Gastroesophageal sphincter (tissue), 4 donors: ENCODE results near the gene ARMH2. TPM values are rescaled to one million over a fixed set of nuclear protein-coding genes. Genes with fewer than 3 reads are reported as not detected.

Source experiments
- ATAC-seq: fragments of 150-250 bp; one replicate; pipeline ENCODE4 v1.9.1; 2016; ENCODE audit warnings: mild to moderate bottlenecking, moderate library complexity
- H3K27ac ChIP-seq, 4 donors: fragments of 200-600 bp; sonication (generic) in 3 of 4; 1 replicate in 3 of 4; 2 replicates in 1 of 4; pipeline ENCODE4 v1.5.1; 2016 to 2019
- H3K27me3 ChIP-seq: fragments of 200-600 bp; sonication (generic); one replicate; pipeline ENCODE4 v1.5.1; 2019
- H3K36me3 ChIP-seq, 2 donors: fragments of 200-600 bp; sonication (generic); one replicate each; pipeline ENCODE4 v1.5.1; 2019; ENCODE audit warnings: control low read depth in 1 of 2
- H3K4me1 ChIP-seq, 3 donors: fragments of 200-600 bp; sonication (generic); 1 replicate in 2 of 3; 2 replicates in 1 of 3; pipeline ENCODE4 v1.5.1; 2016 to 2019; ENCODE audit warnings: control low read depth in 2 of 3
- H3K4me3 ChIP-seq, 2 donors: fragments of 200-600 bp; sonication (generic); one replicate each; pipeline ENCODE4 v1.5.1; 2019; ENCODE audit warnings: mild to moderate bottlenecking in 1 of 2, moderate library complexity in 1 of 2
- H3K9me3 ChIP-seq, 3 donors: fragments of 200-600 bp; sonication (generic); one replicate each; pipeline ENCODE4 v1.5.1; 2017 to 2019; ENCODE audit warnings: control low read depth in 2 of 3
- CTCF ChIP-seq, 4 experiments: fragments of 200-600 bp in 2 of 4; fragments of 450-650 bp in 2 of 4; sonication (generic) in 1 of 4; IDR thresholded peaks; one replicate each; pipeline ENCODE4 v1.5.1; 2017 to 2019; ENCODE audit warnings: antibody characterized with exemption in 4 of 4, mild to moderate bottlenecking in 2 of 4, moderate library complexity in 2 of 4
- EP300 ChIP-seq: sonication (generic); formaldehyde crosslinking; IDR thresholded peaks from one replicate; pipeline ENCODE4 v1.6.1; 2017; ENCODE audit warnings: antibody characterized with exemption, mild to moderate bottlenecking
- POLR2A ChIP-seq, 2 donors: fragments of 450-650 bp; IDR thresholded peaks; one replicate each; pipeline ENCODE4 v1.6.1; 2017; ENCODE audit warnings: antibody characterized with exemption in 2 of 2, mild to moderate bottlenecking in 2 of 2, moderate library complexity in 1 of 2
- POLR2AphosphoS5 ChIP-seq: sonication (generic); formaldehyde crosslinking; IDR thresholded peaks from one replicate; pipeline ENCODE4 v1.6.1; 2017; ENCODE audit warnings: antibody characterized with exemption
- WGBS, 2 donors: methylation state at CpG; one replicate each; pipeline ENCODE4 v1.1.5; 2018; ENCODE audit warnings: low coverage in 1 of 2; 5-methylcytosine and 5-hydroxymethylcytosine counted together
- total RNA-seq, 4 donors: library from RNA; depleted of rRNA; stranded (reverse); fragments of >200 nt; gene quantifications; one replicate each; pipeline ENCODE4 v1.1.0, GENCODE V29; 2016

Gene ARMH2
- total RNA-seq, 4 donors from 2014 or later: 0.54 TPM; not detected in 3

GRCh38 chr6:24802271-24803059, 3.7 kb upstream of the ARMH2 start:
- no peak for TF ChIP-seq POLR2A (IDR thresholded peaks at IDR 0.05)
- TF ChIP-seq CTCF (IDR thresholded peaks at IDR 0.05): no peak
- no peak for TF ChIP-seq EP300
- no peak for TF ChIP-seq POLR2AphosphoS5
- Histone ChIP-seq H3K4me1 (peaks cover 0 to 7% (median 0%) of the 10 kb centered on the region in 3 donors), H3K4me3 (no peak overlapping the region), H3K27ac (no peak overlapping the region), H3K27me3 (no peaks in the 10 kb centered on the region), H3K9me3 (no peaks in the 10 kb centered on the region), H3K36me3 (no peaks in the 10 kb centered on the region)
- no peak for ATAC-seq
- 74 to 96% methylated on average over 3 to 4 of the region's 8 CpGs for WGBS, 2 donors

- Histone ChIP-seq H3K4me1 (peaks cover 0 to 7% (median 0%) of the 10 kb centered on the region in 3 donors), H3K36me3 (no peaks in the 10 kb centered on the region), H3K9me3 (no peaks in the 10 kb centered on the region), H3K27me3 (no peaks in the 10 kb centered on the region), H3K4me3 (no peak overlapping the region), H3K27ac (no peak overlapping the region)
- WGBS, 2 donors: 85 to 94% methylated on average over 1 of the region's 1 CpG
- no peak for ATAC-seq
- no peak for TF ChIP-seq EP300
- TF ChIP-seq POLR2A (IDR thresholded peaks at IDR 0.05): no peak
- TF ChIP-seq POLR2AphosphoS5: no peak
These were observed 811 bp upstream of the ARMH2 start for GRCh38 chr6:24799541-24799915.

- H3K36me3 ChIP-seq: no peaks in the 10 kb centered on the region
- WGBS, 2 donors: 72 to 77% methylated on average over 4 to 5 of the region's 6 CpGs
- TF ChIP-seq POLR2A (IDR thresholded peaks at IDR 0.05): no peak
- no peak for TF ChIP-seq EP300
- no peak for TF ChIP-seq POLR2AphosphoS5
- no peak for TF ChIP-seq CTCF (IDR thresholded peaks at IDR 0.05)
- H3K4me1 ChIP-seq: peaks cover 0 to 7% (median 0%) of the 10 kb centered on the region in 3 donors
- ATAC-seq: no peak
- no peaks in the 10 kb centered on the region for H3K27me3 ChIP-seq
- H3K27ac ChIP-seq: no peak overlapping the region
- H3K4me3 ChIP-seq: no peak overlapping the region
- no peaks in the 10 kb centered on the region for H3K9me3 ChIP-seq
These were observed 1.0 kb downstream of the ARMH2 start for GRCh38 chr6:24797596-24798216.

- Histone ChIP-seq H3K36me3 (no peaks in the 10 kb centered on the region), H3K4me3 (no peak overlapping the region), H3K9me3 (no peaks in the 10 kb centered on the region), H3K27me3 (no peaks in the 10 kb centered on the region), H3K4me1 (peaks cover 0 to 7% (median 0%) of the 10 kb centered on the region in 3 donors), H3K27ac (no peak overlapping the region)
- ATAC-seq: no peak
- 92 to 97% methylated on average over 4 to 5 of the region's 6 CpGs for WGBS, 2 donors
- TF ChIP-seq CTCF (IDR thresholded peaks at IDR 0.05): no peak
- TF ChIP-seq EP300: no peak
- TF ChIP-seq POLR2AphosphoS5: no peak
- no peak for TF ChIP-seq POLR2A (IDR thresholded peaks at IDR 0.05)
These were observed 2.0 kb downstream of the ARMH2 start for GRCh38 chr6:24796616-24797290.

GRCh38 chr6:24795106-24795505, 3.6 kb downstream of the ARMH2 start:
- Histone ChIP-seq H3K4me3 (no peak overlapping the region), H3K27me3 (no peaks in the 10 kb centered on the region), H3K27ac (no peak overlapping the region), H3K4me1 (peaks cover 0 to 7% (median 0%) of the 10 kb centered on the region in 3 donors), H3K9me3 (no peaks in the 10 kb centered on the region), H3K36me3 (no peaks in the 10 kb centered on the region)
- TF ChIP-seq POLR2A (IDR thresholded peaks at IDR 0.05): no peak
- TF ChIP-seq EP300: no peak
- no peak for TF ChIP-seq CTCF (IDR thresholded peaks at IDR 0.05)
- TF ChIP-seq POLR2AphosphoS5: no peak
- ATAC-seq: no peak
- 94 to 100% methylated on average over 1 to 2 of the region's 2 CpGs for WGBS, 2 donors
